ENCODE results near the gene TRAF3IP3. TPM values are rescaled to one million over a fixed set of nuclear protein-coding genes. Genes with fewer than 3 reads are reported as not detected.

TRAF3IP3 gene
- total and polyA plus RNA-seq, 2 donors (not counting 1 experiment from before 2014, with no cell fraction given), result 262 to 344 TPM

DNA sequence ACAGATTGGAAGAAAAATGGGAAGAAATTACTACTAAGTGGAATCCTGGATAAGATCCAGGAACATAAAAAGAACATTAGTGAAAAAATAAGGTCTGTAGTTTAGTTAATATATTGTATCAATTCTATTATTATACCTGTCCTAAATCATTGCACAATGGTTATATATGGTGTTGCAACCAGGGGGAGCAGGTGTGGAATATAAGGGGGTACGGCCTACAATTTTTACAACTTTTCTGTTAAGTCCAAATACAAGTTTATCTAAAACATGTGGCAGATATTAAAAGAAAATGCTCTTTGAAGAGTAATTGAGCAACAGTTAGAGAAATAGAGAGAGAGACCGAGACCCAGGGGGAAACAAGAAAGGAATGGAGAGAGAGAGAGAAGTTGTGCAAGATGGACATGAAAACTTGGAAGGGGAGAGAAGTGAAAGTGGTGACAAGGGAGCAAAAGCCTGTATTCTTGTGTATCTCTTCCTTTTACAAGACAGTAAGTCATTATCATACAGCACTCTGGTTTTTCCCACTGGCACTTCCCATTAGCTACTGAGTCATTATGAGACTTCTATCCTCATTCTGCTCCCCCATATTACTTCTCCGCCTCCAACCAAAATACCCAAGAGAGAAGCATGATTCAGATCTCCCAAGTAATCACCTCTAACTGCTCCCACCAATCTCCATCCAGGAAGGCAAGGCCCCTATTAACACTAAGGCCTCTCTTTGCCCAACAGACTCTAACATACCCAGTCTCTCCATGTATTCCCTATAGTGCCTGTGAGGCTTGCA, 22.3 kb upstream of the TRAF3IP3 start:
- H3K4me3 Mint-ChIP-seq, result no peak overlapping the region
- Histone ChIP-seq H3K4me2 (replicated peaks; ENCODE audit: low read depth, low read length, poor library complexity, severe bottlenecking) (no peak overlapping the region), H3K79me2 (ENCODE audit: control insufficient read depth, insufficient read depth, low read length) (no peaks in the 10 kb centered on the region), H3K9me3 (ENCODE audit: control extremely low read depth in 1 of 3, control insufficient read depth in 2 of 3, insufficient read depth in 1 of 3, low read length in 2 of 3) (no peaks in the 10 kb centered on the region), H3K27me3 (replicated peaks in 1 of 4; ENCODE audit: control extremely low read depth in 1 of 4, control insufficient read depth in 3 of 4, insufficient read depth in 4 of 4, low read length in 3 of 4) (peaks cover 0 to 3% (median 0%) of the 10 kb centered on the region in 4 experiments), H4K20me1 (ENCODE audit: control insufficient read depth, insufficient read depth, low read length, poor library complexity, severe bottlenecking) (no peaks in the 10 kb centered on the region), H3K27ac (ENCODE audit: low read length in 2 of 2) (no peak overlapping the region), H3K4me1 (ENCODE audit: control insufficient read depth in 2 of 2, insufficient read depth in 2 of 2, low read length in 2 of 2) (no peaks in the 10 kb centered on the region), H2AFZ (ENCODE audit: insufficient read depth, low read depth, low read length, poor library complexity, severe bottlenecking) (no peak overlapping the region), H3K4me3 (ENCODE audit: control extremely low read depth in 1 of 5, extremely low read depth in 1 of 5, insufficient read depth in 1 of 5, low read depth in 2 of 5, low read length in 4 of 5) (no peak overlapping the region), H3K9ac (ENCODE audit: low read length) (no peak overlapping the region), H3K36me3 (replicated peaks in 1 of 2; ENCODE audit: control extremely low read depth in 1 of 2, control insufficient read depth in 1 of 2, extremely low read depth in 1 of 2, insufficient read depth in 2 of 2, low read length in 1 of 2) (no peaks in the 10 kb centered on the region)
- DNase-seq, result no peak
- H3K9me3 Mint-ChIP-seq (ENCODE audit: insufficient read depth), result no peaks in the 10 kb centered on the region
- intact Hi-C loops (cut with micrococcal nuclease), result no loop called here
- WGBS (ENCODE audit: insufficient coverage), result 77% methylated on average over 2 of the region's 3 CpGs
- CTCF ChIA-PET, result no interaction called here
- no peak overlapping the region for H3K27ac Mint-ChIP-seq
- no peaks in the 10 kb centered on the region for H3K4me1 Mint-ChIP-seq
- TF ChIP-seq EZH2 (IDR thresholded peaks at IDR 0.05; ENCODE audit: borderline replicate concordance, insufficient read depth, low read depth, low read length, poor library complexity, severe bottlenecking), result no peak
- TF ChIP-seq, protein P1, sequence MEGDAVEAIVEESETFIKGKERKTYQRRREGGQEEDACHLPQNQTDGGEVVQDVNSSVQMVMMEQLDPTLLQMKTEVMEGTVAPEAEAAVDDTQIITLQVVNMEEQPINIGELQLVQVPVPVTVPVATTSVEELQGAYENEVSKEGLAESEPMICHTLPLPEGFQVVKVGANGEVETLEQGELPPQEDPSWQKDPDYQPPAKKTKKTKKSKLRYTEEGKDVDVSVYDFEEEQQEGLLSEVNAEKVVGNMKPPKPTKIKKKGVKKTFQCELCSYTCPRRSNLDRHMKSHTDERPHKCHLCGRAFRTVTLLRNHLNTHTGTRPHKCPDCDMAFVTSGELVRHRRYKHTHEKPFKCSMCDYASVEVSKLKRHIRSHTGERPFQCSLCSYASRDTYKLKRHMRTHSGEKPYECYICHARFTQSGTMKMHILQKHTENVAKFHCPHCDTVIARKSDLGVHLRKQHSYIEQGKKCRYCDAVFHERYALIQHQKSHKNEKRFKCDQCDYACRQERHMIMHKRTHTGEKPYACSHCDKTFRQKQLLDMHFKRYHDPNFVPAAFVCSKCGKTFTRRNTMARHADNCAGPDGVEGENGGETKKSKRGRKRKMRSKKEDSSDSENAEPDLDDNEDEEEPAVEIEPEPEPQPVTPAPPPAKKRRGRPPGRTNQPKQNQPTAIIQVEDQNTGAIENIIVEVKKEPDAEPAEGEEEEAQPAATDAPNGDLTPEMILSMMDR (IDR thresholded peaks at IDR 0.05), result no peak
- POLR2A ChIA-PET, result no interaction called here
- H3K27me3 Mint-ChIP-seq, result no peaks in the 10 kb centered on the region
- ATAC-seq (ENCODE audit: low read depth), result no peak

DNA sequence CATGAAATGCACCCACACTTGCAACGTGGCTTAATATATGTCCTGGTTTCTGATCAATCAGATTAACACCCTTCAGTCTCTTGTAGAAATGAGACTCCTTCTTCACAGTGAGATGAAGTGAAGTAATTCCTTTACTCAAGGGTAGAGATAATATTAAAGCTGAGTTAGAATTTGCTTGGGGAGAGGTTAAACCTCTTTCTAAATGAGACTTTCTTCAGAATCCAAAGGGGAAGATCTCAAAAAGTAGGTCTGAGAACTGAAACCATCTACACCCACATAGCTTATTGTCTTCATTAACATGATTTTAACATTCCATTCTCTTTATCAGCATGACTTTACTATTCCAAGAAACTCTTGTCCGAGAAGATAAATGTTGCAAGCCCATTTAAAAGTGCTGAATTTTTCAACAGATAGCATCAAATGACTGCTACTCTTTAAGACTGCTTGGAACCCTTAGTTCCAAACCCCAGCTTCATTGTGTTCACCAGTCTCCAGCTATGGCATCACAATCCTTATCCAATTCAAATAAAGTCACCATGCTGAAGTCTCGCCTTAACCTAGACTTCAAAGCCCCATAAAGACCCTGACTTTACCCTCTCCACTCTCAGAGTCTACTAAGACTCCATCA, 19.2 kb upstream of the TRAF3IP3 start:
- H3K27ac Mint-ChIP-seq, result no peak overlapping the region
- no peak for TF ChIP-seq EZH2 (IDR thresholded peaks at IDR 0.05; ENCODE audit: borderline replicate concordance, insufficient read depth, low read depth, low read length, poor library complexity, severe bottlenecking)
- TF ChIP-seq, protein P1 (IDR thresholded peaks at IDR 0.05), result no peak
- no peaks in the 10 kb centered on the region for H3K9me3 Mint-ChIP-seq (ENCODE audit: insufficient read depth)
- H3K27me3 Mint-ChIP-seq, result no peaks in the 10 kb centered on the region
- no peaks in the 10 kb centered on the region for H3K4me1 ChIP-seq (ENCODE audit: control insufficient read depth in 2 of 2, insufficient read depth in 2 of 2, low read length in 2 of 2)
- H3K4me3 ChIP-seq (ENCODE audit: control extremely low read depth in 1 of 5, extremely low read depth in 1 of 5, insufficient read depth in 1 of 5, low read depth in 2 of 5, low read length in 4 of 5), result no peak overlapping the region
- H3K36me3 ChIP-seq (replicated peaks in 1 of 2; ENCODE audit: control extremely low read depth in 1 of 2, control insufficient read depth in 1 of 2, extremely low read depth in 1 of 2, insufficient read depth in 2 of 2, low read length in 1 of 2), result no peaks in the 10 kb centered on the region
- no peak overlapping the region for H3K4me3 Mint-ChIP-seq
- CTCF ChIA-PET, result interaction anchor here (1.4 to 1.9 kb wide), 2 partner anchors 10 to 12 kb away, joined by 4 to 7 read pairs; no protein-coding TSS in a partner anchor
- no peak for DNase-seq
- H3K4me2 ChIP-seq (replicated peaks; ENCODE audit: low read depth, low read length, poor library complexity, severe bottlenecking), result no peak overlapping the region
- no peaks in the 10 kb centered on the region for H3K9me3 ChIP-seq (ENCODE audit: control extremely low read depth in 1 of 3, control insufficient read depth in 2 of 3, insufficient read depth in 1 of 3, low read length in 2 of 3)
- no peak for ATAC-seq (ENCODE audit: low read depth)
- no peaks in the 10 kb centered on the region for H3K4me1 Mint-ChIP-seq
- intact Hi-C loops (cut with micrococcal nuclease), result no loop called here
- POLR2A ChIA-PET, result no interaction called here
- no peak overlapping the region for H3K27ac ChIP-seq (ENCODE audit: low read length in 2 of 2)
- H3K79me2 ChIP-seq (ENCODE audit: control insufficient read depth, insufficient read depth, low read length), result no peaks in the 10 kb centered on the region
- no peaks in the 10 kb centered on the region for H4K20me1 ChIP-seq (ENCODE audit: control insufficient read depth, insufficient read depth, low read length, poor library complexity, severe bottlenecking)
- no peak overlapping the region for H2AFZ ChIP-seq (ENCODE audit: insufficient read depth, low read depth, low read length, poor library complexity, severe bottlenecking)
- peaks cover 0 to 3% (median 0%) of the 10 kb centered on the region in 4 experiments for H3K27me3 ChIP-seq (replicated peaks in 1 of 4; ENCODE audit: control extremely low read depth in 1 of 4, control insufficient read depth in 3 of 4, insufficient read depth in 4 of 4, low read length in 3 of 4)
- no peak overlapping the region for H3K9ac ChIP-seq (ENCODE audit: low read length)
- WGBS (ENCODE audit: insufficient coverage), result 100% methylated on average over 1 of the region's 3 CpGs
